Activated T-helper 1 cell treated with anti-CD3 and anti-CD28 coated beads, Interleukin-2, amount 50 U/mL, for 16 hours (primary cell): ENCODE measurements around the gene VAV2.
A peak's percentile ranks its signal among the peaks of the same experiment; 100 is the strongest.
"Not testable (repeated sequence)": the region's sequence is repeated elsewhere in the genome, so short reads cannot be mapped to it uniquely, and the experiment has no call there.

Experiments
- DNase-seq, 2 donors: peaks; one replicate each; pipeline ENCODE4 v3.0.0-alpha.2; 2020; ENCODE audit warnings: low read depth in 1 of 2, low spot score in 1 of 2

VAV2 gene

DNA sequence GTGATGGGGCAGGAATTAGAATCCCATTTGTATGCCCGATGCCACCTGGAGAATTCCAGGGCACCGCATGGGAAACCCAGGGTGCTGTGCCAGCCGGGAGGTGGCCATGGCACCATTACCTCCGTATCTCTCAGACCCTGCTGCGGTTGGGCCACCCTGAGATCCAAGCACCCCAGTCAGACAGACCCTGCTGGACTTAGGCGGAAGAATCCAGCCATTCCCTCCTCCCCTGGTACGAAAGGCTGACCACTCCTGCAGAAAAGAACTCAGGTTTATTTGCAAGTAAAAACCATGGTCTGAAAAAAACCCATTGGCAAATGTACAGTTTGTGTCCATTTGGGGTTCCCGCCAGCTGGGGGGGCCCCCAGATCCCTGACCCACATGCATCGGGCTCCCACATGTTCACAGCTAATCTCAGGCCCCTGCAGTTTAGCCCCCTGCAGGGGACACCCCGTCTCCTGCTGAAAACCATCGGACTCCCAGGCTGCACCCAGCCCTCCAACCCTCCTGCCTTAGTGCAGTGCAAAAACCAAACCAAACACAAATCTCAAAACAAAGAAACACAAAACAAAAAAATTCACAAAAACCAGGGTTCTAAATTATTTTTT, 230.4 kb downstream of the VAV2 start:
- DNase-seq, result no peak

DNA sequence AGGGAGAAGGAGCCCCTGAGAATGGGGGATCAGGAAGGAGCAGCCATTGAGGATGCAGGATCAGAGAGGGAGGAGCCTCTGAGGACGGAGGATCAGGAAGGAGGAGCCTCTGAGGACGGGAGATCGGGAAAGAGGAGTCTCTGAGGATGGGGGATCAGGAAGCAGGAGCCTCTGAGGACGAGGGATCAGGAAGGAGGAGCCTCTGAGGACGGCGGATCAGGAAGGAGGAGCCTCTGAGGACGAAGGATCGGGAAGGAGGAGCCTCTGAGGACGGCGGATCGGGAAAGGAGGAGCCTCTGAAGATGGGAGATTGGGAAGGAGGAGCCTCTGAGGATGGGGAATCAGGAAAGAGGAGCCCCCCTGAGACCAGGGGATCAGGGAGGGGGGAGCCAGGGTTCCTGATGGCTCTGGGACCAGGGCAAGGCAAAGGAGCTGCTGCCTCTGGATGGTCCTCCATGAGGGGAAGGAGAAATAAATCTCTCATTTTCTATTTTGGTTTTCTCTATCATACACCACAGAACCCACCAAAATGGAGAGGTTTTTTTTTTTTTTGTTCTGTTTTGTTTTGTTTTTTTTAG, 231.3 kb downstream of the VAV2 start:
- DNase-seq, result no peak

DNA sequence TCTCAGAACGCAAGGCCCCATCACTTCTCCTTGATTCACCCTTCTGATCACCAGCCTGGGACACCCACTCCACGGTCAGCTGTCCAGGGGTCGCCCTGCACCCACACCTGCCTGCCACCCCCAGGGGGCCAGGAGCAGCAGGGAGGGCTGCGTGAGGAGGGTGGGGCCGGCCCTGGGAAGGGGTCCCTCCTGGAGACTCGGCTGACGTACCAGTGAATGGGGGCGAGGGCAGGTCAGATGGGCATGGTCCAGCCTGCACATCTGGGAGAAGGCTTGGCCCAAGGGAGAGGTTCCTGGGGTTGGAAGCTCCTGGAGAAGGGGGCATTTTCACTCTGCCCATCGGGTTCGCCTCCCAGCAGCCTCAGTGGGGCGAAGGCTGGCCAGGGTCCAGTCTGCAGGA, 232.2 kb downstream of the VAV2 start:
- DNase-seq, result no peak

DNA sequence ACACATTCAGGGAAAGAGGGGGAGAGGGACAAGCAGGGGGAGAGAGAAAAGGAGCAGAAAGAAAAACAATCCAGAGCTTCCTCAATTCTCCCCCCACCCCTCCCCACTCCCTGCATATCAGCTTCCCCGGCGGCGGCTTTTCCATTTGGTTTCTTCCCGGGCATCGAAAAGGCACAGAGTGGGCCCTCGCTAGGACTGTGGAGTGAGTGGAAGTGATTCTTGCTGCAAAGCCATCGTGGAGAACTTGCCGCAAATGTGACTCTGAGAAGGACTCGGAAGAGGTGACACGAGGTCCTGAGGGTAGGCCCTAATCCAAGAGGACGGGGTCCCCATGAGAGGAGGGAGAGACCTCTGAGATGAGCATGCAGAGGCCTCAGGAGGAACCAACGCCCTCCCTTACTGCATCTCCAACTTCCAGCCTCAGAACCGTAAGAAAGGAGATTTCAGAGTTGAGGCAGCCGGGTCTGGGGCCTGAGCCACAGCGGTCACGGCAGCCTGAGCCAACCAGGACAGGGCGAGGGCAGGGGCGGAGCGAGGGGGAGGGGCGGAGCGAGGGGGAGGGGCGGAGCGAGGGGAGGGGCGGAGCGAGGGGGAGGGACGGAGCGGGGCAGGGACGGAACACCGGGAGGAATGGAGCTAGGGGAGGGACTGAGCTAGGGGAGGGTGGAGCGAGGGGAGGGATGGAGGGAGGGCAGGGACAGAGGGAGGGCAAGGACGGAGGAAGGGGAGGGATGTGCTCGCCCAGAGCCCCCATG, 232.8 kb downstream of the VAV2 start:
- no peak for DNase-seq

- DNase-seq, result no peak
Observed at GRCh38 chr9:133758228-133758627, 233.9 kb downstream of the VAV2 start.

DNA sequence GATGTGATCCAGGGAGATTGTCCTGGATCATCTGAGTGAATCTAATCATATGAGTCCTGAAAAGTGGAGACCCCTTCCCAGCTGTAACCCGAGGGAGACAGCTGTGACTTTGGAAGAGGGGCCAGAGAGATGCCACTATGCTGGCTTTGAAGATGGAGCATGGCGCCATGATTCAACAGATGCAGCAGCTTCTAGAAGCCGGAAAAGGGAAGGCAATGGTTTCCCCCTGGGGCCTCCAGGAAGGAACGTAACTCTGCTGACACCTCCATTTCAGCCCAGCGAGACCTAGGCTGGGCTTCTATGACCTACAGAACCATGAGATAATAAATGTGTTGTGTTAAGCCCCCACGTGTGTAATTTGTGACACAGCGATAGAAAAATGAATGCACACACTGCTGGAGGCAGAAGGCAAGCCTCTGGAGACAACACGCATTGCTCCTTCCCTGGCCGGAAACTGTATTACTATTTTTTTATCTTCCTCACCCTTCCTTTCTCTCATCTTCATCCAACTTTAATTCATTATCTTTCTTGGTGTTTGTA, 237.4 kb downstream of the VAV2 start:
- no peak for DNase-seq

DNA sequence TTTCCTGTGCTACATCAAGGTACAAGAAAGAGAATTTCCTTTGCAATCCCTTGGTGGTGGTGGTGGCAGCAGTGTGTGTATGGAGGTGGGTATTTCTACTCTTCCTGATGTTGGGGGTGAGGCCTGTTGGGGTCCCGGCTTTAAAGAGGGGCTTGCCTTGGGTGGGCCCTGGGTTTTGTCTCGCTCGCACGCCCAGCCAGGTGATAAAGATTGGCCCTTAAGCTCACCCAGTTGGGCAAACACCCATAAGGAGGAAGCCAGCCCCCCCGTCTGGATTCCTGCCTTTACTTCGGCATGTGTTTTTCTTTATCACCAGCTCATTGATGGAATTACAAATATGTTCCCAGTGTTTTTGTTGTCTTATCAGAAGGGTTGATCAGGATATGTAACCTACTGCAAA, 237.9 kb downstream of the VAV2 start:
- no peak for DNase-seq

DNA sequence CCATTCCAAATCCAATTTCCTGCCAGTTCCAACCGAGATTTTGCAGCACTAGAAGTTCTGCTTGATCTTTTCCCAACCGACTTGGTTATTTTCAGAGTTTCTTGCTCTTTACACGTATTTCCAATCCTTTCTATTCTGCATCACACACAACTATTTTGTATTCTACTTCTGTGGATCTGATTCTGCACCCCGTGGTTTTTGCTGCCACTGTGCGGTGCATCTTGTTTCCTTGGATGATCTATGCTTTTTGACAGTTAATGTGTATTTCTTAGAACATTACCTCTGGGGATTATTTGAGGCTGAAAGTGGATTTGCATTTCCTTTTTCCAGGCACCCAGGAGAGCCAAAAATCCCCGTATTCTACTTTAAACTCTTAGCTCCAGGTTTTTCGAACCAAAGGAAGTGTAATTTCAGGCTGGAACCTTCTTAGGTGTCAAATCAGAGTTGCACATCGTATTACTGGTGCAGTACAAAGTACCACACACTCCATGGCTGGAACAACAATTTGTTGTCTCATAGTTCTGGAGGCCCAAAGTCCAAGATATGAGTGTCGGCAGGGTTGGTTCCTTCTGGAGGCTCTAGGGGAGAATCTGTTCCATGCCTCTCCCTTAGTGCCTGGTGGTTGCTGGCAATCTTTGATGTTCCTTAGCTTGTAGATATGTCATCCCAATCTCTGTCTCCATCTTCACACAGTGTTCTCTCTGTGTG, 239.2 kb downstream of the VAV2 start:
- no peak for DNase-seq

GRCh38 chr9:133750982-133751649, 241.0 kb downstream of the VAV2 start:
- DNase-seq, result no peak

- no peak for DNase-seq
Observed at GRCh38 chr9:133747309-133747708, 244.8 kb downstream of the VAV2 start.

GRCh38 chr9:133744528-133744927, 247.6 kb downstream of the VAV2 start:
- DNase-seq, result not testable (repeated sequence)

GRCh38 chr9:133742849-133743444, 249.2 kb downstream of the VAV2 start:
- DNase-seq, result peak; percentile 64 to 65

DNA sequence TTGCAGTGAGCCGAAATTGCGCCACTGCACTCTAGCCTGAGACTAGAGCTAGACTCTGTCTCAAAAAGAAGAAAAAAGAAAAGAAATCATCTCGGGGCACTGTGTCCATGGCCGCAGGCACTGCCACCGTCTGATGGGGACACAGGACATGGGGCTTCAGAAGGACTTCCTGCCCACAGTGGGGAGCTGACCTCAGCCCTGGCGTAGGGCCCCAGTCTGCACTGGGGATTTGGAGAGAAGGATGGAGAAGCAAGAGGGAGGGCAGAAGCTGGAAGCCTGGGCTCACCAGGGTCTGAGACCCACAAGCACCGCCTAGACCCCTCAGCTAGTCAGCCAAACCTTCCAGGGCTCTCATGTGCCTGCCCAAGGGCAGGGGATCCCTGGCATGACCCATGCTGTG, 249.9 kb downstream of the VAV2 start:
- DNase-seq, result no peak

- no peak for DNase-seq
Observed at GRCh38 chr9:133741716-133742115, 250.4 kb downstream of the VAV2 start.

GRCh38 chr9:133740911-133741310, 251.2 kb downstream of the VAV2 start:
- DNase-seq, result no peak

- DNase-seq, result no peak
Observed at GRCh38 chr9:133739408-133740280, 252.5 kb downstream of the VAV2 start.

- DNase-seq, result no peak
Observed at GRCh38 chr9:133738640-133739225, 253.4 kb downstream of the VAV2 start.

GRCh38 chr9:133737774-133738639, 254.1 kb downstream of the VAV2 start, which contains the start of gene SARDH:
Gene SARDH (minus strand): TSS chr9:133738352. CDS start chr9:133734173, 4,179 bp downstream.
- DNase-seq, result no peak
